Measurements from ENCODE around the gene THSD4. TPM values are rescaled to one million over a fixed set of nuclear protein-coding genes. Genes with fewer than 3 reads are reported as not detected.

The THSD4 gene
- total RNA-seq, 1 donor = 15.6 TPM

- H3K36me3 ChIP-seq (ENCODE audit: insufficient read depth, low read length) = no peaks in the 10 kb centered on the region
- H3K4me1 ChIP-seq (ENCODE audit: insufficient read depth, low read length) = no peaks in the 10 kb centered on the region
- H3K4me2 ChIP-seq (ENCODE audit: insufficient read depth, low read length) = no peak overlapping the region
- no peak overlapping the region for H3K27ac ChIP-seq (ENCODE audit: low read depth, low read length)
- no peak for DNase-seq (ENCODE audit: insufficient read length, low spot score, missing footprints)
- no peaks in the 10 kb centered on the region for H4K20me1 ChIP-seq (ENCODE audit: insufficient read depth, low read length)
- no peaks in the 10 kb centered on the region for H3K9me3 ChIP-seq (ENCODE audit: low read depth, low read length)
- H3K79me2 ChIP-seq (ENCODE audit: insufficient read depth, low read length) = no peaks in the 10 kb centered on the region
- no peak overlapping the region for H2AFZ ChIP-seq (ENCODE audit: low read length)
- H3K27me3 ChIP-seq (ENCODE audit: insufficient read depth, low read length) = no peaks in the 10 kb centered on the region
- H3K4me3 ChIP-seq (ENCODE audit: insufficient read depth, low read length) = no peak overlapping the region
- TF ChIP-seq, protein P1, sequence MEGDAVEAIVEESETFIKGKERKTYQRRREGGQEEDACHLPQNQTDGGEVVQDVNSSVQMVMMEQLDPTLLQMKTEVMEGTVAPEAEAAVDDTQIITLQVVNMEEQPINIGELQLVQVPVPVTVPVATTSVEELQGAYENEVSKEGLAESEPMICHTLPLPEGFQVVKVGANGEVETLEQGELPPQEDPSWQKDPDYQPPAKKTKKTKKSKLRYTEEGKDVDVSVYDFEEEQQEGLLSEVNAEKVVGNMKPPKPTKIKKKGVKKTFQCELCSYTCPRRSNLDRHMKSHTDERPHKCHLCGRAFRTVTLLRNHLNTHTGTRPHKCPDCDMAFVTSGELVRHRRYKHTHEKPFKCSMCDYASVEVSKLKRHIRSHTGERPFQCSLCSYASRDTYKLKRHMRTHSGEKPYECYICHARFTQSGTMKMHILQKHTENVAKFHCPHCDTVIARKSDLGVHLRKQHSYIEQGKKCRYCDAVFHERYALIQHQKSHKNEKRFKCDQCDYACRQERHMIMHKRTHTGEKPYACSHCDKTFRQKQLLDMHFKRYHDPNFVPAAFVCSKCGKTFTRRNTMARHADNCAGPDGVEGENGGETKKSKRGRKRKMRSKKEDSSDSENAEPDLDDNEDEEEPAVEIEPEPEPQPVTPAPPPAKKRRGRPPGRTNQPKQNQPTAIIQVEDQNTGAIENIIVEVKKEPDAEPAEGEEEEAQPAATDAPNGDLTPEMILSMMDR (IDR thresholded peaks at IDR 0.05; ENCODE audit: extremely low read depth, low read depth, low read length) = no peak
Observed at GRCh38 chr15:71380345-71380744, 265.1 kb downstream of the THSD4 start.

DNA sequence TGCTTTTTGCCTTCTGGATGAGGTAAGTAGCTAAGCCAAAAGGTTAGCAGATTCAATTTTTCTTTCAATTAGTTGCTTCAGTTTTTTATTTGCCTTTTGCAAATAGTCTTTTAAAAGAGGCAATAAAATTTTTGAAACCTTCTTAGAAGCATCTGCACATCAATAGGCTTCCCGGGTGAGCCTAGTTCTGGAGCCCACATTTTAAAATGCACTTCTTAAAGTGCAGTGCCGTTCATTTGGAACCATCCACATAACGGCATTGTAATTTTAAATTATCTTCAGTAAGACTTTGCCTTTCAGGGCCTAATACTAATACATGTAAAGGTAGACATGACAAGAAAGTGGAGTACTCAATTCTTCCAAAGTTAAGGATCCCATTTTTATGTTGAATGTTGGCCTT lies 269.2 kb downstream of the THSD4 start:
- no peaks in the 10 kb centered on the region for H3K79me2 ChIP-seq (ENCODE audit: insufficient read depth, low read length)
- no peaks in the 10 kb centered on the region for H3K27me3 ChIP-seq (ENCODE audit: insufficient read depth, low read length)
- H3K27ac ChIP-seq (ENCODE audit: low read depth, low read length) = no peak overlapping the region
- TF ChIP-seq, protein P1 (IDR thresholded peaks at IDR 0.05; ENCODE audit: extremely low read depth, low read depth, low read length) = no peak
- DNase-seq (ENCODE audit: insufficient read length, low spot score, missing footprints) = no peak
- no peak overlapping the region for H2AFZ ChIP-seq (ENCODE audit: low read length)
- no peaks in the 10 kb centered on the region for H3K4me1 ChIP-seq (ENCODE audit: insufficient read depth, low read length)
- H4K20me1 ChIP-seq (ENCODE audit: insufficient read depth, low read length) = no peaks in the 10 kb centered on the region
- H3K36me3 ChIP-seq (ENCODE audit: insufficient read depth, low read length) = no peaks in the 10 kb centered on the region
- no peaks in the 10 kb centered on the region for H3K9me3 ChIP-seq (ENCODE audit: low read depth, low read length)
- H3K4me2 ChIP-seq (ENCODE audit: insufficient read depth, low read length) = no peak overlapping the region
- no peak overlapping the region for H3K4me3 ChIP-seq (ENCODE audit: insufficient read depth, low read length)

DNA sequence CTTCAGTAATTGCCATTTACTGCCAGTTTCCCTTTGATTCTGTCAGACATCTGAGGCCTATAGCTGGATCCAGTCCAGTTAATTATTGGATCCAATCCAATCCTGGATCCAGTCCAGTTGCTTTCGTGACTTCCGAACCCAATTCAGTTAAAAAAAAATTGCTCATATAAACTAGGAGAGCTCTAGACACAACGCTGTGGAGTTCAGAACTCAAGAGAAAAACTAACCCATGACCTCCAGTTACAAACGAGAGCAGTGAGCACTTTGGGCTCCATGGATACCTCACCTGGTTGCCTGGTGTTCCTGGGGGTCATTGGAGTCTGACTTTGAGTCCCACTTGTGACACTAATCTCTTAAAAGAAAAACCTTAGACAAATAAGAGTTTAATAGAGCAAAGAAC lies 269.8 kb downstream of the THSD4 start:
- H3K9me3 ChIP-seq (ENCODE audit: low read depth, low read length) = no peaks in the 10 kb centered on the region
- no peak overlapping the region for H2AFZ ChIP-seq (ENCODE audit: low read length)
- no peak for DNase-seq (ENCODE audit: insufficient read length, low spot score, missing footprints)
- no peaks in the 10 kb centered on the region for H4K20me1 ChIP-seq (ENCODE audit: insufficient read depth, low read length)
- no peaks in the 10 kb centered on the region for H3K27me3 ChIP-seq (ENCODE audit: insufficient read depth, low read length)
- no peak overlapping the region for H3K4me3 ChIP-seq (ENCODE audit: insufficient read depth, low read length)
- no peaks in the 10 kb centered on the region for H3K36me3 ChIP-seq (ENCODE audit: insufficient read depth, low read length)
- TF ChIP-seq, protein P1 (IDR thresholded peaks at IDR 0.05; ENCODE audit: extremely low read depth, low read depth, low read length) = no peak
- no peak overlapping the region for H3K27ac ChIP-seq (ENCODE audit: low read depth, low read length)
- no peak overlapping the region for H3K4me2 ChIP-seq (ENCODE audit: insufficient read depth, low read length)
- H3K4me1 ChIP-seq (ENCODE audit: insufficient read depth, low read length) = no peaks in the 10 kb centered on the region
- no peaks in the 10 kb centered on the region for H3K79me2 ChIP-seq (ENCODE audit: insufficient read depth, low read length)

GRCh38 chr15:71385457-71385856 lies 270.2 kb downstream of the THSD4 start:
- H3K27ac ChIP-seq (ENCODE audit: low read depth, low read length) = no peak overlapping the region
- H3K4me1 ChIP-seq (ENCODE audit: insufficient read depth, low read length) = no peaks in the 10 kb centered on the region
- no peak overlapping the region for H3K4me3 ChIP-seq (ENCODE audit: insufficient read depth, low read length)
- no peak for DNase-seq (ENCODE audit: insufficient read length, low spot score, missing footprints)
- H3K9me3 ChIP-seq (ENCODE audit: low read depth, low read length) = no peaks in the 10 kb centered on the region
- no peak overlapping the region for H3K4me2 ChIP-seq (ENCODE audit: insufficient read depth, low read length)
- no peaks in the 10 kb centered on the region for H3K36me3 ChIP-seq (ENCODE audit: insufficient read depth, low read length)
- TF ChIP-seq, protein P1 (IDR thresholded peaks at IDR 0.05; ENCODE audit: extremely low read depth, low read depth, low read length) = no peak
- H2AFZ ChIP-seq (ENCODE audit: low read length) = no peak overlapping the region
- no peaks in the 10 kb centered on the region for H3K27me3 ChIP-seq (ENCODE audit: insufficient read depth, low read length)
- H4K20me1 ChIP-seq (ENCODE audit: insufficient read depth, low read length) = no peaks in the 10 kb centered on the region
- no peaks in the 10 kb centered on the region for H3K79me2 ChIP-seq (ENCODE audit: insufficient read depth, low read length)
